UCSD-AML1 (cell line): ENCODE data around the gene PARD6B.
"Not testable (repeated sequence)": the region's sequence is repeated elsewhere in the genome, so short reads cannot be mapped to it uniquely, and the experiment has no call there.

Experiments
- DNase-seq: peaks from one replicate; lab custom pipeline; 2025; ENCODE audit not compliant: unreplicated experiment; lab: John Stamatoyannopoulos, UW

PARD6B gene, protein sequence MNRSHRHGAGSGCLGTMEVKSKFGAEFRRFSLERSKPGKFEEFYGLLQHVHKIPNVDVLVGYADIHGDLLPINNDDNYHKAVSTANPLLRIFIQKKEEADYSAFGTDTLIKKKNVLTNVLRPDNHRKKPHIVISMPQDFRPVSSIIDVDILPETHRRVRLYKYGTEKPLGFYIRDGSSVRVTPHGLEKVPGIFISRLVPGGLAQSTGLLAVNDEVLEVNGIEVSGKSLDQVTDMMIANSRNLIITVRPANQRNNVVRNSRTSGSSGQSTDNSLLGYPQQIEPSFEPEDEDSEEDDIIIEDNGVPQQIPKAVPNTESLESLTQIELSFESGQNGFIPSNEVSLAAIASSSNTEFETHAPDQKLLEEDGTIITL

DNA sequence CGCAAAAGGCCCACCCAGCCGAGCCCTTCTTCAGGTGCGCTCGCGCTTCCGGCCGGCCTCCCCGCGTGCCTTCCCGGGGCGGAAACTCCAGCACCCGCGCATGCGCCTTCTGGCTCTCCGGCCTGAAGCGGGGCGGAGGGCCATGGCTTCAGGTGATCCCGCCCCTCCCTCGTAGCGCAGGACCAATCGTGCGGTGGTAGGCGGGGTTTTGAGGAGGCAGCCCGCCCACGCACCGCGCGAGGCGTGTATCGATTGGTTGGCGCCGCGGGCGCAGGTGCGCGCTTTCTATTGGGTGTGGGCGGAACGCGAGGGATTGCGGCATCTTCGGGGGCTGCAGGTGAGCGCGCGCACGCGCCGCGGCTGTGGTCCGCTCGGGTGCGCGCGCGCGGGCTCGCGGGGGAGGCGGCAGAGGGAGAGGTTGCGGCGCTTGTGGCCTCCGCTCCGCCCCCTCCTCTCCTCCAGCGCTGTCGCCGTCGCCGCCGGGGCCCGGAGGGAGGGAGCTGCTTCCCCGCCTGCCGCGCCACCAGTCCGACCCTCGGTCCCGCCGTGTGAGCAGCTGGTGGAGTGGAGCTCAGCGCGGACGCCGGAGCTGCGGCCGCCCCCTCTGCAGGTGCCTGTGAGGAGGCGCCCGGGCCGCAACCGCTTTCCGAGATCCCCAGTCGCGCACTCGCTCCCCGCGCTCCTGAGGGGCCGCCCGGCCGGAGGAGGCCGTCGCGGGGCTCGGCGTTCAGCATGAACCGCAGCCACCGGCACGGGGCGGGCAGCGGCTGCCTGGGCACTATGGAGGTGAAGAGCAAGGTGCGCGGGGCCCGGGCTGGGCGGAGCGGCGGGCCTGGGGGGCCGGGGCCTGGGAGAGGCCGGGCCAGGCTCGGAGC is at the start of gene PARD6B:
Gene PARD6B, plus strand, starts transcription at position 526 of the 875 bp plus-strand sequence. Its CDS starts 207 bp downstream, at position 733.
- DNase-seq: peak; percentile 98

DNA sequence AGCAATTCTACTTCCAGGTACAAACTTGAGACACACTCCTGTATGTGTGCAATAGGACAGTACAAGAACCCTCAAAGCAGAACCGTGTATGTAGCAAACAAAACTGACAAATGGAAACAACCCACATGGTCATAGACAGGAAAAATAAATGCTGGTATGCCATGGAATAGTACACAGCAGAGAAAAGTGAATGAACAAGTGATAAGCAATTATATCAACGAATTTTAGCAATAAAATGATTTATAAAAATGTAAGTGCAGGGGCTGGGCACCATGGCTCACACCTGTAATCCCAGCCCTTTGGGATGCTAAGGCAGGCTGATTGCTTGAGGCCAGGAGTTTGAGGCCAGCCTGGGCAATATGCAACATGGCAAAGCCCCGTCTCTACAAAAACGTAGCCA is 49.3 kb upstream of the PARD6B start:
- DNase-seq: no peak

DNA sequence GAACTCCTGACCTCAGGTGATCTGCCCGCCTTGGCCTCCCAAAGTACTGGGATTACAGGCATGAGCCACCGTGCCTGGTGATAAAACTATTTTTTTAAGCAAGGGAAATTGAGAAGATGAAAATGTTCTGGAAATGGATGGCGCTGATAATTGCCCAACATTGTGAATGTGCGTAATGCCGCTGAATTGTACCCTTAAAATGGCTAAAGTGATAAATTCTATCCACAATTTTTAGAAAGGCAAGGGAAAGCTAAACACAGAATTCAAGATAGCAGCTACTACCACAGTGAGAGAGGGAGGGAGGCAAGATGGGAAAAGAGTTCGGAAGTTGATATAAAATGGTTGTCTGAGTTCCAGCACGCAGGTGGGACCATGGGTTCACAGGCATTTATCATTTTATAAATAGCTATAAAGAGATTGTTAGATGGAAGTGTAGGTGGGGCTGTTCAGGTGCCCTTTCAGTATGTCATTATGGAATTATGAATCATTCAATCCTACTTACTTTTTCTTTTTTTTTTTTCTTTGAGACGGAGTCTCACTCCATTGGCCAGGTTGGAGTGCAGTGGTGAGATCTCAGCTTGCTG is 48.3 kb upstream of the PARD6B start:
- DNase-seq: no peak

DNA sequence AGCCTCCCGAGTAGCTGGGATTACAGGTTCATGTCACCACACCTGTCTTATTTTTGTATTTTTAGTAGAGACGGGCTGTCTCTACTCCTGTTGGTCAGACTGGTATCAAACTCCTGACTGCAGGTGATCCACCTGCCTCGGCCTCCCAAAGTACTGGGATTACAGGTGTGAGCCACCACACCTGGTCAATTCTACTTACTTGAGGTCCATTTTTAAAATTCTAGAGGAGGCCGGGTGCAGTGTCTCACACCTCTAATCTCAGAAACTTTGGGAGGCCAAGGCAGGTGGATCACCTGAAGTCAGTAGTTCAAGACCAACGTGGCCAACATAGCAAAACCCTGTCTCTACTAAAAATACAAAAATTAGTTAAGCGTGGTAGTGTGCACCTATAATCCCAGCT is 47.8 kb upstream of the PARD6B start:
- no peak for DNase-seq

DNA sequence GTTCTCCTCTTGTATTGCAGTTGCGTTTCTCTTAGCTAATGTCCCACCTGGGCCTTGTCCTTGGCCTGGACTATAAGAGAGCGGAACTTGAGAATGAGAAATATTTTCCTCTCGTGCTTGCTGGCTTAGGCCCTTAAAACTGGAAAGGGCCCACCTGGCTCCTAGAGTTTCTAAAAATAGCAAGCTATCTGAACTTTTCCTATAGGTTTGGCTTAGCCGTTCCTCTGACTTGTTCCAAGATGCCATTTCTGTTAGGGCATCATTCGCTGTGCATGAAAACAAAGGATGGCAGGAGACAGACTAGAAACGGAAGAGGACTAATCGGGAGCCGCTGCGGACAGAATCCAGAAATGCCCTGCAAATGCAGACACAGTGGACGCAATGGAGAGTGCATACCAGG is 44.6 kb upstream of the PARD6B start:
- DNase-seq: no peak

DNA sequence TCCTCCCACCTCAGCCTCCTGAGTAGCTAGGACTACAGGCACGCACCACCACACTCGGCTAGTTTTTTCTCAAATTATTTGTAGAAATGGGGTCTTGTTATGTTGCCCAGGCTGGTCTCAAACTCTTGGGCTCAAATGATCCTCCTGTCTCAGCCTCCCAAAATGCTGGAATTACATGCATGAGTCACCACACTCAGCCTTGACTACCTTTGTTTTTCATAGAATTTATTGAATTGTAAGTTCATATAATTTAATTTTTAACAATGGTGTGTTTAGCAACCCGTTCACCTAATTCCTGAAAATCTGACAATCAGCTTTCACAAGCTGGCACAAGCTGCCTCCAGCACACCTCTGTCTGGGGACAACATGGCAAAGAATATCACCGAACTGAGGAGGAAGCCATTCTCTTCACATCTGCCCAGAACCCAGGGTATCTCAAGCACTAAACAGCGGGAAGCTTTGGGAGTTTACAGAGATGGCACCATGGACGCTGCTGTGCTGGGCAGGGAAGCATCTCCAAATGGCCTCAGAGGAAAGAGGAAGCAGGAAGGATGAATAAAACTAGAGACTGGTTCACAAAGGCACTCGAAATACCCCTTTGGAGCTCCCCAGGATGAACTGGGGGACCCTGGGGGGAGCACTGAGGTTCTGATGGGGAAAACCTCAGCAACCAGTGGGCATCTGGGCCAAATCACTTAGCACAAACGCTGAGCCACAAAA is 43.0 kb upstream of the PARD6B start:
- DNase-seq: no peak

DNA sequence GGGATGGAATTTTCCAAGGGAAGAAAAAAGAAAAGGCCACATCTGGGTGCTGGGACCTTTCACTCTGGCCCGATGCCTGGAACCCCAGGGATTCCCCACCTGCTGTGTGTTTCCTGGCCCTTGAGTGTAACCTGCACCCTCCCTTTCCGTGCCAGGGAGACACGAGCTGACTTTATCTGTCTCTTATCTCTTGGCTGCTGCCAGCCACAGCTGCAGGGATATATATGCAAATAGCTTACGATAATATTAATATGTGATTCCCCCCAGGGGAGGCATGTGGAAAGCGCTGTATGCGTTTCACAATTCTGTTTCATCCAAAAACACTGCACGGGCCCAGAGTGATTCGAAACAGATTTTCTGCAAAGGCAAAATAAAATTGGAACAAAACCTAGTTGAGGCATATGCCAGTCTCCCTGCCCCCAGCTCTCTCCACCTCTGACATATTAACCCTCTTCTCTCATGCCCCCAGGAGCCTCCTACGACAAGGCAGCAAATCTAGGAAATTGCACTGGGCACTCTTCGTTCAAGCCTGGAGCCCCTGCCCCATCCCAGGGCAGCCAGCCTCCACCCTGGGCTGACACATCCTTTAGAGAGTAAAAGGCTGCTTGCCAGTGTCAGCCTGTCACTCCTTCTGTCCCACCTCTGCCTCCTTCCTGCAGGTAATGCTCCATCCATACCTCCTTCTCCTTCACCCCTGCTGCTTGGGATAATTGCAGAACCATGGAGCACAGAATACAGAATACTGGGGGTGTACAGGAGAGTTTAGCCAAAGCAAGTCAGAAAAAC is 41.3 kb upstream of the PARD6B start:
- no peak for DNase-seq

DNA sequence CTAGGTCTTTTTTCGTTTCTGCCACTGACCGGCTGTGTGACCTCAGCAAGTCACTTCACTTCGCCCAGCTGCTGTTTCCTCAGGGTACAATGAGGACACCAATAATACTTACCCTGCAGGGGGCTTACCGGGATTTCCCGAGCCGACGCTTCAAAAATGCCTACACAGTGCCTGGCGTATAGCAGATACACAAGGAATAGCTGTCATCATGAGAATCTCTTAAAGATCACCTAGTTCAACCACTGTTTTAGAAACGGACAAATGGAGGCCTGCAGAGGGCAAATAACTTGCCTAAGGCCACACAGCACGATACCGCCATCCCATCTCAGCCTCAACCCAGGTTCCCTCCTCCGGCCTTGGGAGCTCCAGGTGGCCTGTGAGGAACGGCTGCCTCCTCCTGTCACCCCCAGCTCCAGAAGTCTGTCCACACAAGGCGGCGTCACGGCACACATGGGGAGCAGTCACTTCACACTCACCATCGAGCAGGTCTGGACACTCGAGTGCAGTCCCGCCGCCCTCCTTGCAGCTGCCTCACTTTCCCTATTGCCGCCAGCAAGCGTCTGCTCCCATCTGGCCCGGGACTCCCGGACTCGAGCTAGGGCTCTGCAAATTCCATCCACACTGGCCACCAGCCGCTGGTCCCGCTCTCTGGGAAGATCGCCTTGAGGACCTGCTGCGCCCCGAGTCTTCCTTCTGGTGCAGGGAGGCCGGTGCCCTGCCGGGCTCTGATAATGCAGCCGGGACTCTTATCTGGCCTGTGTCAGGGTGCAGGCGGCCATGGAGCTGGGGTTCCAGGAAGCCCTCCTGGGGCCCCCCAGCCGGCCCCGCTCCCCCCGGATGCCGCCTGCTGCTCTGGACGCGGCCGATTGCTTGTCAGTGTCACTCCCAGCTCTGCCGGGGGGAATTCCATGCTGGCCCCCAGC is 40.5 kb upstream of the PARD6B start, which contains the start of gene RIPOR3:
Gene RIPOR3, minus strand, starts transcription at position 893 of the 923 bp plus-strand sequence. Its CDS starts 414 bp downstream, at position 479.
- peak; percentile 67 for DNase-seq

DNA sequence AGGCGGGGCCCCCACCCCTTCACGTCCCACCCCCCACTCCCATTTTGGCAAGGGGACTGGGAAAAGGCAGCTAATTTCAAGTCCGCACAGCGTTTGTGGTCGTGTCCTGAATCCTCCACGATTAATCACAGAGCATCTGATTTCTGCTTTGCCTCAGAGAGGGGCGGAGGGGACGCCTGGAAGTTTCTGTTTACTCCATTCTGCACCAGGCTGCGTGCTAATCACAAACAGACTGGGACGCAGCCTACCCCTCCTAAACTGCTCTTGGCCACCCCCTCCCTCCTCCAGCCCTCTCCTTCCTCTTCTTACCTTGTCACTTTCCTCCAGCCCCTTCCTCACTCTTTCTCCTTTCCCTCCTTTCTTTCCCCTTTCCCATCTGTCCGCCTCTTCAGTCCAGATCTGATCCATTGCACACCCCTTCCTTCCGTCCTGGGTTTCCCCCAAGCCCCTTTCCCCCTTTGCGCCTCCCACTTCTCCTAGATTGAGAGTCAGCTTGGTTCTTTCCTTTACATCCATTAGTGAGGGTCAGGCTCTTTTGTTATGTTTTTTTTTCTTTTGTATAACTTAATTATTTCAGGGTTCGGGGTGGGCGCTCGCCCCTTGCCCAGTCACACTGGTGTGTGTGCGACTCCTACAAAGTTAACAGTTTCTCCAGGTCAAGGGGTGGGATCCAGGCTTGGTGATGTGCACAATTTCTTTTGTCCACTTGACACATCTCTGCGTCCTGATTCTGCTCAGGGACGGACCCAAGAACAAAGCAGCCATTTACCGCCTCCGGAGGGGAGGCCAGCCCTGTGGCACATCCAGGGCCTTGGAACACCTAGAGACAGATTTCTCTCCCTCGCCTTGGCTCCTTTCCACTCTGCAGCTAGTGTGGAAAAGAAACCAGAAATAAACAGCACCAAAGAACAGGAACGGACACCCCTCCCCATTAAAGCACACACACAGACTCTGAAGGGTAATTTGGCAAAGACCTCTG is 39.5 kb upstream of the PARD6B start:
- no peak for DNase-seq

DNA sequence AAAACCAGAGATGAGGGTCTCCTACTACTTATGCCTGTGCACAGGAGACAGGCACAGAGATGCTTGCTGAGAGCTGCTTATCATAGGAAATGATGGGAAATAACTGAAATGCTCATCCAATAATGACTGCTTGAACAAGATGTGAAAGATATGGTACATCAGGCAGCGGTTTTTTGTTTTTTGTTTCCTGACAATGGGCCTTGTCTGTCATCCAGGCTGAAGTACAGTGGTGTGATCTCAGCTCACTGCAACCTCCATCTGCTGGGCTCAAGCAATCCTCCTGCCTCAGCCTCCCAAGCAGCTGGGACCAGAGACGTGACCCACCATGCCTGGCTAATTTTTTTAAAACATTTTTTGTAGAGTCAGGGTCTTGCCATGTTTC is 38.8 kb upstream of the PARD6B start:
- no peak for DNase-seq

DNA sequence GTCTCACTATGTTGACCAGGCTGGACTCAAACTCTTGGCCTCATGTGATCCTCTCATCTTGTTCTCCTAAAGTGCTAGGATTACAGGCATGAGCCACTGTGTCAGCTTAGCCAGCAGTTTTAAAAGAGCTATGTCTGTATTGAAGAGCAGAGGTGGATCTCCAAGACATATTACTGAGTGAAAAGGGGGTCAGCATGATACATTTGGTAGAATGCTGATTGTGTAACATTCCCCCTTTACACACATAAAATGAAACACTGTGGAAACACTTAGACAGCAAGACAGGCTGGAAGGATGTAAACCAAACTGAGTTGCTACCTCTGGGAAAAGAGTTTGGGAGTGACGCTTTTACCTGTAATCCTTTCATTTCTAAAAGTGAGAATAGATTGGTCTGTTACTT is 38.4 kb upstream of the PARD6B start:
- no peak for DNase-seq

DNA sequence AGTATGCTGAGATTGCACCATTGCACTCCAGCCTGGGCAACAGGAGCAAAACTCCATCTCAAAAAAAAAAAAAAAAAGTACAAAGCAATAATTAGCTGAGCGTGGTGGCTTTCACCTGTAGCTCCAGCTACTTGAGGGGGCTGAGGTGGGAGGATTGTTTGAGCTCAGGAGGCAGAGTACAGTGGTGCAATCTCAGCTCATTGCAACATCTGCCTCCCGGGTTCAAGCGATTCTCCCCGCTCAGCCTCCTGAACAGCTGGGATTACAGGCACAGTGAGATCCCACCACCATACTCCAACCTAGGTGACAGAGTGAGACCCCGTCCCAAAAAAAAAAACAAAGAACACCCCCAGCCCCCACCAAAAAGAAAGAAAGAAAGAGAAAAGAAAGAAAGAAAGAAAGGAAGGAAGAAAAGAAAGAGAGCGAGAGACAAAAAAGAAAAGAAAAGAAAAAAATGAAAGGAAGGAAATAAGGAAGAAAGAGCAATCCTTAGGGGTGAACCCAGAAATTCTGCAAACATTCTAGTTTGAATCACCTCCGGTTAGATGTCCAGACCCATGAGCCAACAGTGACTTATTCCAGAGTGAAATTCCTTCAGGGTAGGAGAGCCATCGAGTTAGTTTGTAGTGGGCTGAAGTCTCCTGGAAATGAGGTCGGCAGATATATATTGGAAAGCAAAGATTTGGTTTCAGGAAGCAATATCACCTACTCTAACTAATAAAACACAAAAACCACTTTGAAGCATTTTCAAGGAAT is 36.8 kb upstream of the PARD6B start:
- DNase-seq: no peak

DNA sequence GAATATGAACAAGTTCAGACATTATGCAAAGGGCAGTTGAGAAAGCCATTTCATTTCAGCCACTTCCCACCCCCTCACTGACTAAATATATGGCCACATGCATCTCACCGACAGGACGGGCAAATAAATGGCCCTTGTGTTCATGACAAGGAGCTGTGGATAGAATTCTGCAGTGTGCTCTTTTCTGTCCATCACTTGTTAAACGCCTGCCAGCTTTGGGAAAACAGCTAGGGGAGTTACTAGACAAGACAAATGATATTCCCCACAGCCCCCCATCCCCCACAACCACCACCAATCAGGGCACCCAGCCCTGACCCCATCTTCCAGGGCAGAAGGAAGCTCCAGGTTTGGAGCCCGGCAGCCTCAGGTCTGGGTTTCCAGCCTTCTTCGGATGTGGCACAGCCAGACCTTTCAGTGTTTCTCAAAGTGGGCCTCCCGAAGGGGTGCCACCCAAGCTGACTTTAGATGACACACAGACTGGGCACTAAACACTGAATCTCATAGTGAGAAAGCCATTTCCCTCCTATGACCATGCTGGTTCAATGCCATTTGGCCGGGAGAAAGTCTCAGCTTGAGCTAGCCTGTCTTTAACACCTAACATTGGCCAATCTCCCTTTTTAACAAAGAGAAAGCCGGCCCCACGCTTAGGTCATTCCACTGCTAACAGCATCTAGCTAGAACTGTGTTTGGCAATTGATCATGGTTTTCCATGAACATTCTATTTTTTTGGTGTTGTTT is 36.1 kb upstream of the PARD6B start:
- no peak for DNase-seq

DNA sequence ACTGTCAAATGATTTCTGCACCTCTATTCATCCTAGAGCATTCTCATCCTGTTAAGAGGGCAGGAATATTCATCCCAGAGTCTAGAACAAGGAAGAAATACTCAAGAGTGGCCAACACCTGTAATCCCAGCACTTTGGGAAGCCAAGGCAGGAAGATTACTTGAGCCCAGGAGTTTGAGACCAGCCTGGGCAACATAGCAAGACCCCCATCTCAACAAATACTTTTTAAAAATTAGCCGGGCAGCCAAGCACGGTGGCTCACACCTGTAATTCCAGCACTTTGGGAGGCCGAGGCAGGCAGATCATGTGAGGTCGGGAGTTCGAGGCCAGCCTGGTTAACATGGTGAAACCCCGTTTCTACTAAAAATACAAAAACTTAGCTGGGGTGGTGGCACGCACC is 33.1 kb upstream of the PARD6B start:
- DNase-seq: not testable (repeated sequence)

DNA sequence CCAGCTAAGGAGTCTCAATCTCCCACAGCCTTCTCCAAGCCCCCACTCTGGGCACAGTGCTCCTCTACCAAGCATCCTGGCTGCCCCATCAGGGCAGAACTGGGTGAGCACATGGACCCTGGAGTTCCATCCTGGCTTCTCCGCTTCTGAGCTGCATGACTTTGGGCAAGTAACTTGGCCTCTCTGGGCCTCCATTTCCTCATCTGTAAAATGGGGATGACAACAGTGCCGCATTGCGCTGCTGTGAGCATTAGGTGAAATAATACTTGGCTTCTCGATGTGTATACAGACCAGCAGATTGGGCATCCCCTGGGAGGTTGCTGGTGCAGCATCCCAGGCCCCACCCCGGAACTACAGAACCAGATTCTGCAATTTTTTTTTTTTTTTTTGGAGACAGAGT is 31.7 kb upstream of the PARD6B start:
- no peak for DNase-seq

DNA sequence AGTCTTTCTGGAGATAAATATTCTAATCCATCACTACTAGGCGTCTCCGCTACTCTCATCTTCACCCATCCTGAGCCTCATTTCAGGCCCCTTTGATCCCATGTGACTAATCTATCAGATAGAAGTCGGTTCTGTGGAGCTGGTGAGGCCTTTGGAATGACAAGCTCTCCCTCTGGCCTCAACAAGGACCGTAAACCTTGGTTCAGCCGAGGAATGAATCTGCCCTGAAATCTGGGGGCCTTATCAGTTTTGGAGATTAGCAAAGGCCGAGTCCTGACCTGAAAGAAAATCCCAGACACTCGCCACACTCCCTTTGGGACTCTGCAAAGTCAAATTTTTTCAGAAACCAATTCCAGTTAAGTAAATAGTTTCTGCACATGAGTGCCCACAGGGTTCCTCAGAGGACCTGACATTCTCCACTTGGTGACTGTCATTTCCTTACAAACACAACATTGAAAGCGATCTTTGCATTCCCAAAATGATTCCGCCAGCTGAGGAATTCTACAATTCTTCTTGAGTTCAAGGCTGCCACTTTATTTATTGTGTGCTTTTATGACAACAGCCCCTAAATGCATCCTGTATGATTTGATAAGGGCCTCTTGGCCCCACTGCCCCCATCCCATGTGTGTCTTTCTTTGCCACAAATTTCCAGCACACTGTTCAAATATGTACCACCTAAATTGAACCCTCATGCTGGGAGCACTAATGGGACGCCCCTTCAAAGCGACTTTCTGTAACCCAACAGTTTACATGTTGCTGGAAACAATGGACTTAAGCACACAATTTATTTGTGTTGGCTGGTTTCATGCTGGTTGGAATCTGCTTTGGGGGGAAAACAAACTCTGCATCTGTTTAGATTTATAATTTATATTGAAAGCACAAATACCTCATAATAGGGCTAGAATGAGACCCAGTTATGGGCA is 30.1 kb upstream of the PARD6B start:
- DNase-seq: no peak
